Measurements from ENCODE around the gene DOCK3. TPM values are rescaled to one million over a fixed set of nuclear protein-coding genes. Genes with fewer than 3 reads are reported as not detected.

DOCK3 gene
- total and polyA plus RNA-seq, 2 donors (not counting 3 experiments of a cell fraction or from before 2014, with no cell fraction given): 0.08 to 0.13 TPM

DNA sequence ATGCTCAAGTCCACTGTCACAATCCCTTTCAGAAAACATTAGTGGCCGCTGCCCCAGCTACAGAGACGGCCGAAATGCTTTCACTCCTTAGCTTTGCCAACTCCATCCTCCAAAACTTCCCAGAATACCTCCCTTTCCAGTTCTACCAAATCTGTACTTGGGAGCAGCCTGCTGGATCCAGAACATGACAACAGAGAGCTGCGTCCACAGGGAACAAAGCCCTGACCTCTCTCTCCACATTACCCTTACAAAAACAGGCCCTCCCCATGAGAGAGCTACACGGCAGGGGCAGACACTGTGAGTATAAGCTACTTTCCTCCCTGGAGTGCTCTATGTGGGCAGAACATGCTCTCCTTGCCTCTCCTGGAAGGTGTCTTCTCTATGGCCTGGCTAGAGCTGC, 722.7 kb downstream of the DOCK3 start:
- no peak overlapping the region for H2AFZ ChIP-seq (ENCODE audit: low read depth, low read length)
- ChIA-PET CTCF (interaction anchor here (0.9 to 1.3 kb wide), 2 partner anchors 37 to 825 kb away, joined by 3 read pairs; no protein-coding TSS in a partner anchor), POLR2A (interaction anchor here (0.8 kb wide), 1 partner anchor 11 kb away, joined by 3 read pairs; no protein-coding TSS in a partner anchor)
- BruUV-seq (replicated peaks): no TSS peak
- DNase-seq (ENCODE audit: low read depth, low spot score) (no peak), FAIRE-seq (no peak)
- peaks cover 25% of the 10 kb centered on the region for H3K4me1 ChIP-seq (ENCODE audit: control insufficient read depth, extremely low read depth, insufficient read depth, low read length)
- no peak overlapping the region for H3K4me2 ChIP-seq (ENCODE audit: insufficient read depth, low read length)
- intact Hi-C loops (cut with micrococcal nuclease): no loop called here
- H3K4me3 ChIP-seq (replicated peaks in 1 of 3; ENCODE audit: insufficient read depth in 1 of 3, low read depth in 1 of 3, low read length in 3 of 3): no peak overlapping the region
- TF ChIP-seq POLR2AphosphoS5 (IDR thresholded peaks at IDR 0.05; ENCODE audit: insufficient read depth, low read depth, low read length) (no peak), EZH2 (IDR thresholded peaks at IDR 0.05; ENCODE audit: borderline replicate concordance, low read depth, low read length, severe bottlenecking) (no peak)
- TF ChIP-seq, protein P1, sequence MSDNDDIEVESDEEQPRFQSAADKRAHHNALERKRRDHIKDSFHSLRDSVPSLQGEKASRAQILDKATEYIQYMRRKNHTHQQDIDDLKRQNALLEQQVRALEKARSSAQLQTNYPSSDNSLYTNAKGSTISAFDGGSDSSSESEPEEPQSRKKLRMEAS (IDR thresholded peaks at IDR 0.05; ENCODE audit: insufficient read depth, insufficient read length): no peak
- H3K9me3 ChIP-seq (replicated peaks; ENCODE audit: control insufficient read depth, insufficient read depth, low read length): no peaks in the 10 kb centered on the region
- no peaks in the 10 kb centered on the region for H3K27me3 ChIP-seq (ENCODE audit: control insufficient read depth in 2 of 2, insufficient read depth in 2 of 2, low read length in 2 of 2)
- H3K79me2 ChIP-seq (ENCODE audit: control insufficient read depth, insufficient read depth, low read length): peaks cover 45% of the 10 kb centered on the region
- no peak overlapping the region for H3K27ac ChIP-seq (ENCODE audit: insufficient read depth, low read depth, low read length)
- dilution Hi-C loops (cut with MboI; ENCODE audit: extremely low pct_ligation_motif_present, low sequenced_read_pairs): no loop called here
- no peak overlapping the region for H3K9ac ChIP-seq (replicated peaks; ENCODE audit: extremely low read depth, insufficient read depth, low read length)
- no peaks in the 10 kb centered on the region for H3K9me1 ChIP-seq (replicated peaks; ENCODE audit: control insufficient read depth, extremely low read depth, insufficient read depth, low read length)
- H4K20me1 ChIP-seq (replicated peaks; ENCODE audit: control insufficient read depth, extremely low read depth, insufficient read depth, low read length): no peaks in the 10 kb centered on the region
- H3K36me3 ChIP-seq (ENCODE audit: control insufficient read depth in 2 of 2, extremely low read depth in 1 of 2, insufficient read depth in 2 of 2, low read length in 2 of 2): peaks cover 17 to 25% of the 10 kb centered on the region in 2 experiments

GRCh38 chr3:51398595-51399310, 724.0 kb downstream of the DOCK3 start:
- dilution Hi-C loops (cut with MboI; ENCODE audit: extremely low pct_ligation_motif_present, low sequenced_read_pairs): no loop called here
- POLR2A ChIA-PET: no interaction called here

More at GRCh38 chr3:51398595-51399310, 724.0 kb downstream of the DOCK3 start:
- H4K20me1 ChIP-seq (replicated peaks; ENCODE audit: control insufficient read depth, extremely low read depth, insufficient read depth, low read length): no peaks in the 10 kb centered on the region
- peaks cover 32% of the 10 kb centered on the region for H3K79me2 ChIP-seq (ENCODE audit: control insufficient read depth, insufficient read depth, low read length)
- peak; percentile 14 for TF ChIP-seq POLR2AphosphoS5 (IDR thresholded peaks at IDR 0.05; ENCODE audit: insufficient read depth, low read depth, low read length)
- no peak for TF ChIP-seq GATA2 (IDR thresholded peaks at IDR 0.05; ENCODE audit: insufficient read depth, insufficient read length, low read depth, low read length)
- no peak overlapping the region for H3K9ac ChIP-seq (replicated peaks; ENCODE audit: extremely low read depth, insufficient read depth, low read length)
- intact Hi-C loops (cut with micrococcal nuclease): no loop called here
- peaks cover 16% of the 10 kb centered on the region for H3K4me1 ChIP-seq (ENCODE audit: control insufficient read depth, extremely low read depth, insufficient read depth, low read length)
- H2AFZ ChIP-seq (ENCODE audit: low read depth, low read length): no peak overlapping the region
- peaks cover 12 to 20% of the 10 kb centered on the region in 2 experiments for H3K36me3 ChIP-seq (ENCODE audit: control insufficient read depth in 2 of 2, extremely low read depth in 1 of 2, insufficient read depth in 2 of 2, low read length in 2 of 2)
- H3K27me3 ChIP-seq (ENCODE audit: control insufficient read depth in 2 of 2, insufficient read depth in 2 of 2, low read length in 2 of 2): no peaks in the 10 kb centered on the region
- CTCF ChIA-PET: interaction anchor here (0.7 to 1.6 kb wide), 3 partner anchors 9 to 284 kb away, joined by 3 read pairs; no protein-coding TSS in a partner anchor
- H3K9me3 ChIP-seq (replicated peaks; ENCODE audit: control insufficient read depth, insufficient read depth, low read length): no peaks in the 10 kb centered on the region
- no peak for DNase-seq (ENCODE audit: low read depth, low spot score)
- no peak overlapping the region for H3K4me3 ChIP-seq (replicated peaks in 1 of 3; ENCODE audit: insufficient read depth in 1 of 3, low read depth in 1 of 3, low read length in 3 of 3)
- H3K27ac ChIP-seq (ENCODE audit: insufficient read depth, low read depth, low read length): no peak overlapping the region
- peak; percentile 63 for FAIRE-seq
- no peak overlapping the region for H3K4me2 ChIP-seq (ENCODE audit: insufficient read depth, low read length)
- no peaks in the 10 kb centered on the region for H3K9me1 ChIP-seq (replicated peaks; ENCODE audit: control insufficient read depth, extremely low read depth, insufficient read depth, low read length)
- no TSS peak for BruUV-seq (replicated peaks)

Measured in endothelial cell of umbilical vein (primary cell).